ENCODE measurements around the gene GMDS. TPM values are rescaled to one million over a fixed set of nuclear protein-coding genes. Genes with fewer than 3 reads are reported as not detected.

GMDS gene
- total and polyA plus RNA-seq, 2 donors (not counting 3 experiments of a cell fraction or from before 2014, with no cell fraction given), result 9.8 to 23.5 TPM

DNA sequence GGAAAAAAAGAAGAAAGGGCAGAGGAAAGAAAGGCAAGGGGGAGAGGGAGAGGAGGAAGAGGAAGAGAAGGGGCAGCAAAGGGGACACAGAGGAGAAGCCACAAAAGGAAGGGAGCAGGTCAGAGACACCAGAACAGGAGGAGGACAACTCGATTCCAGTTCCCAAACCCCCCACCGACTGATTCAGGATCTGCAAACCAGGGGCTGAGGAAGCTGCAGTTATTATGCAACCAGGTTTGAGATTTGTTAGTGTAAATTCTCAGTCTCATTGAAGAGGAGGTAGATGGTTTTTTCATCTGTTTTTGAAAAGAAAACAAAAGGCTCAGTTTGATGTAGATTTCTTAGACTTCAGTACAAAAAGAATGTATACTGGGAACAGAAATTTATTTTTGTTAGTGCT is 432.9 kb downstream of the GMDS start:
- Histone ChIP-seq H3K4me1 (ENCODE audit: control insufficient read depth, extremely low read depth, insufficient read depth, low read length) (peaks cover 10% of the 10 kb centered on the region), H3K4me3 (replicated peaks in 1 of 3; ENCODE audit: insufficient read depth in 1 of 3, low read depth in 1 of 3, low read length in 3 of 3) (no peak overlapping the region), H4K20me1 (replicated peaks; ENCODE audit: control insufficient read depth, extremely low read depth, insufficient read depth, low read length) (no peaks in the 10 kb centered on the region), H3K9me1 (replicated peaks; ENCODE audit: control insufficient read depth, extremely low read depth, insufficient read depth, low read length) (no peaks in the 10 kb centered on the region), H3K27ac (ENCODE audit: insufficient read depth, low read depth, low read length) (no peak overlapping the region), H3K27me3 (ENCODE audit: control insufficient read depth in 2 of 2, insufficient read depth in 2 of 2, low read length in 2 of 2) (no peaks in the 10 kb centered on the region), H3K9me3 (replicated peaks; ENCODE audit: control insufficient read depth, insufficient read depth, low read length) (no peaks in the 10 kb centered on the region), H3K79me2 (ENCODE audit: control insufficient read depth, insufficient read depth, low read length) (no peaks in the 10 kb centered on the region), H2AFZ (ENCODE audit: low read depth, low read length) (no peak overlapping the region), H3K36me3 (ENCODE audit: control insufficient read depth in 2 of 2, extremely low read depth in 1 of 2, insufficient read depth in 2 of 2, low read length in 2 of 2) (no peaks in the 10 kb centered on the region), H3K9ac (replicated peaks; ENCODE audit: extremely low read depth, insufficient read depth, low read length) (no peak overlapping the region), H3K4me2 (ENCODE audit: insufficient read depth, low read length) (no peak overlapping the region)
- TF ChIP-seq POLR2A (IDR thresholded peaks at IDR 0.05; ENCODE audit: low read depth, low read length) (no peak), GATA2 (IDR thresholded peaks at IDR 0.05; ENCODE audit: insufficient read depth, insufficient read length, low read depth, low read length) (no peak), JUN (IDR thresholded peaks at IDR 0.05; ENCODE audit: borderline replicate concordance, insufficient read depth, insufficient read length, low read depth) (no peak), MYC (IDR thresholded peaks at IDR 0.05; ENCODE audit: low read depth, low read length) (no peak)
- TF ChIP-seq, protein P1, sequence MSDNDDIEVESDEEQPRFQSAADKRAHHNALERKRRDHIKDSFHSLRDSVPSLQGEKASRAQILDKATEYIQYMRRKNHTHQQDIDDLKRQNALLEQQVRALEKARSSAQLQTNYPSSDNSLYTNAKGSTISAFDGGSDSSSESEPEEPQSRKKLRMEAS (IDR thresholded peaks at IDR 0.05; ENCODE audit: insufficient read depth, insufficient read length), result no peak
- DNase-seq (ENCODE audit: low read depth, low spot score) (no peak), FAIRE-seq (no peak)
- ChIA-PET POLR2A (no interaction called here), CTCF (interaction anchor here (1.0 kb wide), 2 partner anchors 9 to 10 kb away, joined by 3 to 4 read pairs; no protein-coding TSS in a partner anchor)
- dilution Hi-C loops (cut with MboI; ENCODE audit: extremely low pct_ligation_motif_present, low sequenced_read_pairs), result no loop called here
- intact Hi-C loops (cut with micrococcal nuclease), result no loop called here
- BruUV-seq (replicated peaks), result no TSS peak

- dilution Hi-C loops (cut with MboI; ENCODE audit: extremely low pct_ligation_motif_present, low sequenced_read_pairs), result no loop called here
- CTCF ChIA-PET, result interaction anchor here (1.0 to 1.2 kb wide), 3 partner anchors 8 to 10 kb away, joined by 3 to 5 read pairs (median 4); no protein-coding TSS in a partner anchor
Observed at GRCh38 chr6:1812034-1812433, 433.4 kb downstream of the GMDS start.

More at GRCh38 chr6:1812034-1812433, 433.4 kb downstream of the GMDS start:
- BruUV-seq (replicated peaks), result no TSS peak
- Histone ChIP-seq H3K27me3 (ENCODE audit: control insufficient read depth in 2 of 2, insufficient read depth in 2 of 2, low read length in 2 of 2) (no peaks in the 10 kb centered on the region), H3K27ac (ENCODE audit: insufficient read depth, low read depth, low read length) (no peak overlapping the region), H4K20me1 (replicated peaks; ENCODE audit: control insufficient read depth, extremely low read depth, insufficient read depth, low read length) (no peaks in the 10 kb centered on the region), H3K36me3 (ENCODE audit: control insufficient read depth in 2 of 2, extremely low read depth in 1 of 2, insufficient read depth in 2 of 2, low read length in 2 of 2) (no peaks in the 10 kb centered on the region), H3K4me1 (ENCODE audit: control insufficient read depth, extremely low read depth, insufficient read depth, low read length) (peaks cover 6% of the 10 kb centered on the region), H3K4me3 (replicated peaks in 1 of 3; ENCODE audit: insufficient read depth in 1 of 3, low read depth in 1 of 3, low read length in 3 of 3) (no peak overlapping the region), H3K9me3 (replicated peaks; ENCODE audit: control insufficient read depth, insufficient read depth, low read length) (no peaks in the 10 kb centered on the region), H3K79me2 (ENCODE audit: control insufficient read depth, insufficient read depth, low read length) (no peaks in the 10 kb centered on the region), H3K9ac (replicated peaks; ENCODE audit: extremely low read depth, insufficient read depth, low read length) (no peak overlapping the region), H3K9me1 (replicated peaks; ENCODE audit: control insufficient read depth, extremely low read depth, insufficient read depth, low read length) (no peaks in the 10 kb centered on the region), H3K4me2 (ENCODE audit: insufficient read depth, low read length) (no peak overlapping the region), H2AFZ (ENCODE audit: low read depth, low read length) (no peak overlapping the region)
- TF ChIP-seq EZH2 (IDR thresholded peaks at IDR 0.05; ENCODE audit: borderline replicate concordance, low read depth, low read length, severe bottlenecking) (no peak), FOS (IDR thresholded peaks at IDR 0.05; ENCODE audit: borderline replicate concordance, insufficient read depth, low read length) (no peak)
- intact Hi-C loops (cut with micrococcal nuclease), result no loop called here
- no peak for DNase-seq (ENCODE audit: low read depth, low spot score)
- FAIRE-seq, result no peak
- POLR2A ChIA-PET, result no interaction called here

All from endothelial cell of umbilical vein (primary cell).